Astrocyte of the spinal cord (primary cell): ENCODE results near the gene SLC16A12.

Experiments used
- DNase-seq: peaks from one replicate; pipeline ENCODE4 v3.0.0; 2011; ENCODE audit warnings: low read depth, low spot score
- H3K4me3 ChIP-seq: 2 replicates; pipeline ENCODE4 v1.5.1; 2011; ENCODE audit warnings: low read depth, mild to moderate bottlenecking, low read length, moderate library complexity
- in situ Hi-C: cut with HindIII; loops from 2 replicates; pipeline ENCODE4 v1.10.0; 2017; ENCODE audit warnings: low sequenced_read_pairs
- TF ChIP-seq, protein P1 (sequence below): IDR thresholded peaks from 2 replicates; pipeline ENCODE4 v1.5.1; 2012; ENCODE audit warnings: low read depth, mild to moderate bottlenecking, low read length, inconsistent platforms

The SLC16A12 gene

DNA sequence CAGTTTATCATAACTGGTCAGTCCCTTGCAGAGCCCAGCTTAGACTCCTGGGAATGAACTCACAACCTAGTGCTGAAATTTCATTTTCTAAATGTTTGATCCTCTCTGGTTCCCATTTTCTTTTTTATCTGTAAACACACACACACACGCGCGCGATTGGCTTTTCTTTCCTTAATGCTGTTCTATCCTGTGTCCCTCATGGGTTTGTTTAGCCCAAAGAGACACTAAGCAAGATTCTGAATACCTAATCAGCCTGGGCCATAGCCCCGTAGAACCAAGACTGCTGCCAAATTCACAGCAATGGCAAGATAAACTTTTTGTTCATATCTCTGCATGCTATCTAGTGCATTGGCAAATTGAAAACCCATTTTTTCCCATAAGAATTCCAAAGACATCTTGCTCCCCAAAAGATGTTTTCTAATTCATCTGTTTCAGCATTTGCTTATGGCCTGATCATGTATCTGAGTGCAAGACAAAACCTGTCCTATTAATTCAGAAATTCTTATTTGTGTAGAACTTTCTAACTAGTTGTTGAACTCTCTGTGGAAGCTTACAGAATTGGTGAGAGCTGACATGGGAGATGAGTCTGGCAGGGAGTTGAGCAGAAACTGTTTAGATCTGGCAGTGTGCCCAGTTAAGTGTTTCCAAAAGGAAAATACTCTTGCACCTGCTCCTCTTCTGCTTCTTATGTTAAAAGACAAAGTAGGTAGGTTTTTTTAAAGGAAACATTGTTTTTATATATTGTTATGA is 144.7 kb downstream of the SLC16A12 start:
- TF ChIP-seq, protein P1, sequence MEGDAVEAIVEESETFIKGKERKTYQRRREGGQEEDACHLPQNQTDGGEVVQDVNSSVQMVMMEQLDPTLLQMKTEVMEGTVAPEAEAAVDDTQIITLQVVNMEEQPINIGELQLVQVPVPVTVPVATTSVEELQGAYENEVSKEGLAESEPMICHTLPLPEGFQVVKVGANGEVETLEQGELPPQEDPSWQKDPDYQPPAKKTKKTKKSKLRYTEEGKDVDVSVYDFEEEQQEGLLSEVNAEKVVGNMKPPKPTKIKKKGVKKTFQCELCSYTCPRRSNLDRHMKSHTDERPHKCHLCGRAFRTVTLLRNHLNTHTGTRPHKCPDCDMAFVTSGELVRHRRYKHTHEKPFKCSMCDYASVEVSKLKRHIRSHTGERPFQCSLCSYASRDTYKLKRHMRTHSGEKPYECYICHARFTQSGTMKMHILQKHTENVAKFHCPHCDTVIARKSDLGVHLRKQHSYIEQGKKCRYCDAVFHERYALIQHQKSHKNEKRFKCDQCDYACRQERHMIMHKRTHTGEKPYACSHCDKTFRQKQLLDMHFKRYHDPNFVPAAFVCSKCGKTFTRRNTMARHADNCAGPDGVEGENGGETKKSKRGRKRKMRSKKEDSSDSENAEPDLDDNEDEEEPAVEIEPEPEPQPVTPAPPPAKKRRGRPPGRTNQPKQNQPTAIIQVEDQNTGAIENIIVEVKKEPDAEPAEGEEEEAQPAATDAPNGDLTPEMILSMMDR = no peak
- no peak overlapping the region for H3K4me3 ChIP-seq
- in situ Hi-C loops = no loop called here
- no peak for DNase-seq

DNA sequence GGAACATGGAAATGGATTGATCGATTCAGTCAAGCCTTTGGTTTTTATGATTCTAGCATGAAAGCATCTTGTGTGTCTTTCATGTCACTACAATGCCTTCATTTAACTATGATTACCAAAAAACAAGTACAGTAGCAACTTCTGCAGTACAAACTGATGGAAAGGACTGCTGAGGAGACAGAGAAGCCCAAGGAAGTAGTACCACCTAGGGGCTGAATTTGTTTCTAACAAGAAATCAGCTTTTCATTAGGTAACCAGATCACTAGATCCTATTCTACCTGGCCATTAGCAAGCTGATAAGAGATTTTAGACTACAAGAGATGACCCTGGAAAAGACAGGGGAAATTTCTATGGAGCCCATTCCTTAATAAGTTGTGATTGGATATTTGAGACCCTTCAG is 146.1 kb downstream of the SLC16A12 start:
- TF ChIP-seq, protein P1 = peak; percentile 39
- in situ Hi-C loops = no loop called here
- DNase-seq = peak; percentile 32
- no peak overlapping the region for H3K4me3 ChIP-seq

DNA sequence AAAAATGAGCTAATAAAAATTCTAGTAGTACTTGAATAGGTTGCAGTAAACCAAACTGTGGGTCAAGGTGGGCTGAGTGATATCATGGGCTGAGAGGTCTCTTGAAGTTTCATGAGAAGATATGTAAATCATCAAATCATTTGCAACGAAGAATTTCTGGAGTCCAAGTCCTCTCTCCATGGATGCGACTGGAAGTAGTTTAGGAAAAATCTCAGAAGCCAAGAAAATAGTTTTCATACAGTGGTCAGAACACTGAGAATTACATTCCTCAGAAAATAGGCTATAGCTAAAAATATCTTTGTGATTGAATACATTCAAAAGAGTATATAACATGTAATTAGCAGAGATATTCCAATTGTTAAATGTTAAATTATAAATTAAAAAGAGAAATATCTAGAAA is 146.6 kb downstream of the SLC16A12 start:
- no peak for DNase-seq
- in situ Hi-C loops = no loop called here
- TF ChIP-seq, protein P1 = no peak
- H3K4me3 ChIP-seq = no peak overlapping the region

DNA sequence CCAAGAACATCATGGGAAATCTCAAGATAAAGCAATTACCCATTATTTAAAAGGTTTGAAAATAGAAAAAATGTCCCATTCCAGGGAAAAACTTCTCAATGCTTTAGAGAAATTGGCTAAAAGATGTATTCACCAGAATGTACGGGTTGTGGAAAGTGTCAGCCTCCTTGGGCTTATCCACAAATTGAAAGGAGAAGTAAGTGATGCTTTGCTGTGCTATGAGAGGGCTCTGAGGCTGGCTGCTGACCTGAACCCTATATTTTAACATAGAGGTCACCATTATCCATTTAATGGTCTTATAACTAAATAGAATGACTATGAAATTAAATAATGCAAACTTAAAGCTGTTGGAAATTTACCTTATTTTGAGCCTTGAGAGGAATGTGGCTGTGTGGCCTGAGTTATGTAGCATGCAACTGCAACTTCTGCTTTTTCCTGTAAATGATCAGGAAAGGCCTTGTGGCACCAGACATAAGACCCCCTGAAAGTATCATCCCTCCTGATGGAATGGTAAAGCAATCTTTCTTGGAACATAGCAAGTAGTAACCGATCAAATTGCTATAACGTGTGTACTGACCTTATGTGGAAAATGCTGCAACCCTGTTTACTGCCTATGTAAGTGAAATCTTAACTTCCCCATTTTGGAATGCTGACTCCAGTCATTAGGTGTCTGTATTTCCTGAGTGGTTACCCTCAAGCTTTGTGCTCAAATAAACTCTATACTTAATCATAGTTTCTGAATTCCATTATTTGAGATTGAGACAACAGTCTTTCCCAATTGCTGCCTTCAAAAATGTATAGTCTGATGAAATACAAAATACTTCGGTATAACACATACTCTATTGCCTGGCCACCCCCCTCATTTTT is 150.7 kb downstream of the SLC16A12 start:
- H3K4me3 ChIP-seq = no peak overlapping the region
- in situ Hi-C loops = no loop called here
- DNase-seq = no peak
- TF ChIP-seq, protein P1 = no peak

DNA sequence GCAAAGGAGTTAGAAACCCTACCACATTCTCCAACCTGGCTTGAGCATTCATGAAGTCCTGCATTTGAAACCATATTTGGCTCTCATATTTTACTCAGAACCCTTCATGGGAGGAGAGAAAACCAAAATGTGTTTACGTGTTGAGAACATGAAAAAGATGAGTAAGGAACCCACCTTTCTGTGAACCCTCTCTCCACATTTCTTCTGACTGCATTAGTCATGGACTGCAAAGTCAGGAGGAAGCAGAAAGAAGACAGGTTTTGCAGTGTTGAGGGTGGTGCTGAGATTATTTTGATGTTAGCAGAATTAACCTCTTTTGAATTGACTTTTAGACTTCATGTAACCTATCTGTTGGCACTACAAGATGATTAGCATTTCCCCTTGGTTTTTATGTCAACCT is 152.6 kb downstream of the SLC16A12 start:
- in situ Hi-C loops = no loop called here
- H3K4me3 ChIP-seq = no peak overlapping the region
- TF ChIP-seq, protein P1 = no peak
- DNase-seq = no peak
